Stimulated activated CD8-positive, alpha-beta memory T cell treated with anti-CD3 and anti-CD28 coated beads, Interleukin-4, amount 100 ng/mL, for 1 hour (primary cell): Measurements from ENCODE around the gene RUNX1.

Experiments
- DNase-seq, 2 donors: peaks; one replicate each; pipeline ENCODE4 v3.0.0-alpha.2; 2020; ENCODE audit warnings: low read depth in 2 of 2, low spot score in 1 of 2

RUNX1 gene

GRCh38 chr21:34884346-34884929 is 164.7 kb downstream of the RUNX1 start:
- no peak for DNase-seq

GRCh38 chr21:34883491-34884271 is 165.4 kb downstream of the RUNX1 start:
- no peak for DNase-seq

DNA sequence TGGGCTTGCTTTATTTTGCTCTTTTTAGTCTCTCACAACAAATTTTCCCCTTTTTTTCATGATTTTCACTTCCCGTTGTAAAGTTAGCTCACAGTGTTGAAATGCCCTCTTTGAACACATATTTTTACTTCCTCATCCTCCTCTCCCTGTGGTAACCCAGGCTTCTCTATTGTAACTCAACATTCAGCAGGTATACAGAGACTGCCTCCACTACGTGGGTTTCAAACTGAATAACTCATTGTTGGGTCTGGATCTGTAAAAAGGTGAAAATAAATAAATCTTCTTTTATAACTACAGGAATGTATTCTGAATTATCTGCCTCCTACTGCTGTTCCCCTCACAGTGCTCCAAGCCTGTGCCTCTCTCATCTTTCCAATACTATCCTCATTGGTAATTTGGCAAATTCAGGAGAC is 166.4 kb downstream of the RUNX1 start:
- DNase-seq, result no peak

DNA sequence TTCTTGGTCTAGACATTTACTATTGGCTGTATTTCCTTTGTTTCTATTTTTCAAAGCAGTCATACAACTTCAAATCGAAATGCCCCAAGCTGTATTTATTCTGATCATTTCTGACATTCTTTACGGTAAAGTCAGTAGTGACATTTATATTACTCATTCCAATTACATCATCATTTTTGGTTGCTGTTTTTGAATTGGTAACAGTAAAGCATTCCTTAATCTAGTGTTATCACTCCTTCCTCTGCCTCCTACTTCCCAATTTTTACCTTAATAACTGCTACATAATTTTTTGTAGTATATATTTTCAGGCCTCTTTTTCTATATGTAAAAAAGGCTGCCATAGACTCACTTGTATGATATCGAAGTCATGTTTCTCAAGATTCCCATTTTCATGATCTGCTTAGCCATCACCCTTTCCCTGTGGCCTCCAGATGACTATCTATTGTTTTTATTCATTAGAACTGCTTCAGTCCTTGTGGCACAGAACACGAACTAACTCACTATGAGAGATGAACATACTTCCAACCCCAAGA is 167.2 kb downstream of the RUNX1 start:
- DNase-seq, result no peak

DNA sequence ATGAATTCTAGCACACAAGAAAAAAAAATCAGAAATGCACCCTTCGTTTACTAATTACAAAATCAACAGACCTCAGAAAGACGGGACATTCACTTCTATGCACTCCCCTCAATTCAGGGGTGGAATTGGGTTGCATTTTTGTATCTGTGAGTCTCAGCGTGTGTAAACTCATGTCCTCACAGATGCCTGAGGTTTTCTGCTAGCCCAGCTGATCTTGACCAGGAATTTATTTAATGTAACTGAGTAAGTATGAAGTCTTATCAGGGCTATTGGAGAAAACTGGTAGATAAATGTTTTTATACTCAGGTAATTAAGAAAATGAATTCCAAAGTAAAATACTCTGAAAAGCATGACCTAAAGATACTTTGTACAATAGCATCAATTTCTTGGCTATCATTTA is 167.7 kb downstream of the RUNX1 start:
- DNase-seq, result no peak

DNA sequence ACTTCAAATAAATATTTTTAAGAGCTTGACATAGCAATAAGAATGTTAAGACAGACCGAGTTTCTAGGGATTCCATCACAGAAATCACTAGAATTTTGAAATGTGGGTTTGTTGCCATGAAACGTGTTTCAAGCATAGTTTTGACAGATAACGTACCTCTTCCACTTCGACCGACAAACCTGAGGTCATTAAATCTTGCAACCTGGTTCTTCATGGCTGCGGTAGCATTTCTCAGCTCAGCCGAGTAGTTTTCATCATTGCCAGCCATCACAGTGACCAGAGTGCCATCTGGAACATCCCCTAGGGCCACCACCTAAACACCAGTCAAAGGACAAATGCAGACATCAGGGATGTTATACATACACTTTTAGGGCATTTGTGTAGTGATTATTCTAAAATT is 168.7 kb downstream of the RUNX1 start:
- DNase-seq, result no peak

GRCh38 chr21:34878940-34879339 is 170.2 kb downstream of the RUNX1 start:
- no peak for DNase-seq

- no peak for DNase-seq
Observed at GRCh38 chr21:34878501-34878900, 170.6 kb downstream of the RUNX1 start.

- DNase-seq, result no peak
Observed at GRCh38 chr21:34877485-34878128, 171.5 kb downstream of the RUNX1 start.

DNA sequence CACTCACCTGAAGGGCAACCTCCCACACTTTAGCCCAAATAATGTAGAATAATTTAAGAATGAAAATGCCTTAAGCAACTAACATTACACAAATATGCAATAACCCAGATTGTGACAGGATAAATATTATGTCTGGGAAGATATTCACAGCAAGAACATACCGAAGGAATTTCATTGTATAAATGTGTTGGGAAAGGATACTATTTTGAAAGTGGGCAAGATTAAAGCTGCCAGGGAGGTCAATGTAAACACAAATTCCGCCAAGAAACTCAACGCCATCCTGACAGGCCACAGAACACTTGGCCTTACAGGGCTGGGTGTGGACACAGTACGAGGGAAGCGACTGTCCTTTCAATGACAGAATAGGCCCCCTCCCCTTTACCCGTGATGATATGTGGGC is 173.3 kb downstream of the RUNX1 start:
- no peak for DNase-seq

- no peak for DNase-seq
Observed at GRCh38 chr21:34874684-34875513, 174.2 kb downstream of the RUNX1 start.

- DNase-seq, result no peak
Observed at GRCh38 chr21:34871026-34871908, 177.8 kb downstream of the RUNX1 start.

GRCh38 chr21:34870246-34870645 is 178.9 kb downstream of the RUNX1 start:
- no peak for DNase-seq

DNA sequence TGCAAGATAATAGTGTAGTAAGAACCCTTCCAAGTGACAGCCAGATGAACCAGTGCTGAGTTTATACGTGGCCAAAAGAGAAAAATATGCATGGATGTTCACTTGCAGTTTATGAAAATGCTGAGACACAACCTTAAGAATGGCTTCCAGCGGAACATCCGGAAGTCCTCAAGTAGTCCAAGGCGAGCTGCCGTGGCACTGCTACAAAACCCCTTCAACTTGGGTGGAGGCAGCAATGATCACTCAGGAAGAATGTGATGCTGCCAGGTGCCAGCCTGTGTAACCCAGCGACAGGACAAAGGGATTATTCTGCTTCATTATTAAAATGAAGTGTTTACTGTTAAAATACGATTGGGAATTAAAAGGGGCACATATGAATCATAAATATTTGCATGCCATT is 179.6 kb downstream of the RUNX1 start:
- no peak for DNase-seq

GRCh38 chr21:34867785-34868184 is 181.3 kb downstream of the RUNX1 start:
- no peak for DNase-seq

GRCh38 chr21:34865400-34866241 is 183.5 kb downstream of the RUNX1 start:
- DNase-seq, result no peak

DNA sequence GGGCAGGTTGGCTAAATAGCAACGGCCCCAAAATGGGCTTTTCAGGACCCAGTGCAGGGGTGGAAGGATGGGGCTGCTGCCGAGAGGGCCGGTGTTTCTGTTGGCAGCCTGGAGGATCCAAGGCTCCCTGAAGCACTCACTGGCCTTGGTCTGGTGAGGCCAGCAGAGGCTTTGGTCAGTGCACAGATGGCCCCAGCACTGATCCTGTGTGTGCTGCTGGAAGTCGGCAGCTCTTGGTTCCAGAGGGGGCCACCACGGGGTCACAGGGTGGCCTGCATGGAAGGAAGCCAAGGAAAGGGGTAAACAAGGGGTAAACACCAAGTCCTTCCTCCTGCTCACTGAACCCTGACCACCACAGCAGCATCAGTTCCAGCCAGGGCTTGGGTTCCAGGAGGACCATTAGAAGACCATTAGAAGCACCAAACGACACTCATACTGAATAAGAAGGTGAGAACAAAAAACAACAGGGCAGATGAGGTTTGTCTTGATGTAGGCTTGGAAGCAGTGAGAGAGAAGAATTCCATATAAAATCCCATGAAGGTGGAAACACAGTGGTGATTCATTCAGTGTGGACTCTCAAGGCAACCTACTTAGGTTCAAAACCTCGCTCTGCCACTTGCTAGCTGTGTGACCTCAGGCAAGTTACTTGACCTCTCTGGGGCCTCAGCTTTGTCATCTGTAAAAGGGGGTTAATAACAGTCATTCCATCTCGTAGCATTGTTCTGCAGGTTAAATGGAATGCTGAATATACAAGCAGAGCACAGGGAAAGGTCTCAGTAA is 184.5 kb downstream of the RUNX1 start:
- no peak for DNase-seq

DNA sequence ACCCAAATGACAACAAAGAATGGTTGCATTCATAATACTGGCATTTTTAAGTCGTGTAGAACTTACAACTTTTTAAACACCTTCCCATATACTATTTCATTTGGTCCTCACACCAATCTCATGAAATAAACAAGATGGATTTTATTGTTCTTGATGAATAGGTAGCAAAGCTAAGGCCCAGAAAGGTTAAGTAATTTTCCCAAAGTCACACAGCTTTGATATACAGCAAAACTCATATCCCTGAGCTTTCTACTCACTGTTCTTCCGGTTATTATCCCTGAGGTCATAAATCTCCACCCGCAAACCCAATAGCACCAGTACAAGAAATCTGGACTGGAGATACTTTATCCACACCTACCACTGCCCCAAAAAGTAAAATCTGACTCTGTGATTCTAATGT is 186.2 kb downstream of the RUNX1 start:
- DNase-seq, result no peak

DNA sequence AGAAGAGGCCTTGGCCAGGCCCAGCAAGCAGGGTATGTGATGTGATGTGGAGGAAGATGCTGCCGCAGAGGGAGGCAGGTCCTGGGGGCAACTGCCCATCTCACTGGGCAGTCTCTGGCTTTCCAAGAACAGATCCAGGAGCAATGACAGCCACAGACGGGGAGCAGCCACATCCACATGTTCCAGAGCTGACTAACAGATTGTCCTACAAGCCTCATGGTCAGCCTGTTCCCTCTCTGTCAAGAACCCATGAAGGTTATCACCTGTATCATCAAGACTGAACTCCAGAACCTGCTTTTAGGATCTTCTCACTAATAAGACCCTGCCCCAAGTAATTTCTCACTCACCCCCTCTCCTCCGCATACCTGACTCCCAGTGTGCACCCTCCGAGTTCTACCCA is 187.8 kb downstream of the RUNX1 start:
- no peak for DNase-seq
